ENCODE results near the gene KIRREL3. TPM values are rescaled to one million over a fixed set of nuclear protein-coding genes. Genes with fewer than 3 reads are reported as not detected.

Gene KIRREL3
- total and polyA plus RNA-seq, 9 of the 15 experiments (the other 6 are each of a cell fraction or from before 2014, with no cell fraction given), result 0.04 to 0.10 TPM; not detected in 7

GRCh38 chr11:126817523-126818450 is 182.8 kb downstream of the KIRREL3 start (continued):
- no peak for TF ChIP-seq BCLAF1 (IDR thresholded peaks at IDR 0.05; ENCODE audit: borderline replicate concordance in 1 of 2, control insufficient read depth in 1 of 2, low read depth in 2 of 2, low read length in 1 of 2)

GRCh38 chr11:126817096-126817495 is 183.5 kb downstream of the KIRREL3 start:
- Histone ChIP-seq H3K9ac (ENCODE audit: insufficient read depth in 1 of 2, low read depth in 2 of 2, low read length in 2 of 2) (no peak overlapping the region), H3K4me3 (no peak overlapping the region), H3K79me2 (ENCODE audit: control insufficient read depth, insufficient read depth, low read length) (no peaks in the 10 kb centered on the region), H2AFZ (ENCODE audit: low read depth, low read length) (no peak overlapping the region), H3K9me1 (ENCODE audit: control insufficient read depth, insufficient read depth, low read length) (no peaks in the 10 kb centered on the region), H4K20me1 (replicated peaks; ENCODE audit: control insufficient read depth, insufficient read depth, low read length) (no peaks in the 10 kb centered on the region), H3K4me1 (replicated peaks in 1 of 2; ENCODE audit: control insufficient read depth in 2 of 2, insufficient read depth in 2 of 2, low read length in 2 of 2) (no peaks in the 10 kb centered on the region), H3K27ac (ENCODE audit: extremely low read depth, low read depth, low read length) (no peak overlapping the region), H3K27me3 (ENCODE audit: control insufficient read depth in 2 of 2, insufficient read depth in 2 of 2, low read length in 2 of 2) (no peaks in the 10 kb centered on the region), H3K36me3 (ENCODE audit: control insufficient read depth, insufficient read depth, low read length) (no peaks in the 10 kb centered on the region), H3K4me2 (ENCODE audit: insufficient read depth, low read length) (no peak overlapping the region), H3K9me3 (replicated peaks; ENCODE audit: control insufficient read depth, insufficient read depth, low read depth, low read length) (no peaks in the 10 kb centered on the region)
- ChIA-PET POLR2A (interaction anchor here (1.0 kb wide), 1 partner anchor 144 kb away, joined by 3 read pairs; no protein-coding TSS in a partner anchor), CTCF (ENCODE audit: low intra/inter-chr PET ratio) (no interaction called here)
- intact Hi-C loops (cut with micrococcal nuclease), result no loop called here
- FAIRE-seq (no peak), DNase-seq (ENCODE audit: extremely low read depth in 1 of 4, low spot score in 3 of 4) (no peak), ATAC-seq (no peak)
- 0% methylated on average over 1 of the region's 1 CpG for WGBS (ENCODE audit: insufficient coverage, low coverage, missing lambda C conversion rate)
- no TSS peak for BruUV-seq (replicated peaks)
- in situ Hi-C loops (cut with MboI), result no loop called here
- TF ChIP-seq PTBP1 (IDR thresholded peaks at IDR 0.05; ENCODE audit: low read depth, low read length), result no peak
- no peak for TF ChIP-seq ATF4 (CRISPR knock-in tag; IDR thresholded peaks at IDR 0.05)
- TF ChIP-seq ZNF316 (IDR thresholded peaks at IDR 0.05), result no peak
- TF ChIP-seq PHF21A (IDR thresholded peaks at IDR 0.05; ENCODE audit: borderline replicate concordance, low read depth), result no peak
- TF ChIP-seq TCFL5 (CRISPR knock-in tag; conservative IDR thresholded peaks at IDR 0.05), result no peak
- no peak for TF ChIP-seq MBD2 (IDR thresholded peaks at IDR 0.05; ENCODE audit: borderline replicate concordance, low read depth)
- no peak for TF ChIP-seq SRSF1 (IDR thresholded peaks at IDR 0.05; ENCODE audit: low read depth, low read length)
- no peak for TF ChIP-seq ZBTB2 (IDR thresholded peaks at IDR 0.05)
- no peak for TF ChIP-seq THAP7 (CRISPR knock-in tag; IDR thresholded peaks at IDR 0.05)
- TF ChIP-seq MAFG (tag; conservative IDR thresholded peaks at IDR 0.05), result no peak

Data from K562 (cell line).